DMS153 treated with DMSO at 0.1 percent for 48 hours (cell line): Measurements from ENCODE around the gene RGL4.
"Not testable (repeated sequence)": the region's sequence is repeated elsewhere in the genome, so short reads cannot be mapped to it uniquely, and the experiment has no call there.

ENCODE experiments used
- DNase-seq: peaks from one replicate; lab custom pipeline; 2025; ENCODE audit not compliant: unreplicated experiment; lab: John Stamatoyannopoulos, UW

RGL4 gene

DNA sequence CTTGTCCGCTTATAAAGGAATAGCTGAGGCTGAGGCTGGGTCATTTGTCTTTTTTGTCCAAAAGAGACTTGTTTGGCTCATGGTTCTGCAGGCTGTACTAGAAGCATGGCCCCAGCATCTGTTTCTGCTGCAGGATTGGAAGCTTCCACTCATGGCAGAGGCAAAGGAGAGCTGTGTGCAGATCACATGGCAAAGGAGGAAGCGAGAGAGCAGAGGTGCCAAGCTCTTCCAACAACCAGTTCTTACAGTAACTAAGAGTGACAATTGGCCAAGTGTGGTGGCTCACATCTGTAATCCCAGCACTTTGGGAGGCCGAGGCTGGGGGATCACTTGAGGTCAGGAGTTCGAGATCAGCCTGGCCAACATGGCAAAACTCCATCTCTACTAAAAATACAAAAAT, 37.3 kb downstream of the RGL4 start:
- DNase-seq = not testable (repeated sequence)

DNA sequence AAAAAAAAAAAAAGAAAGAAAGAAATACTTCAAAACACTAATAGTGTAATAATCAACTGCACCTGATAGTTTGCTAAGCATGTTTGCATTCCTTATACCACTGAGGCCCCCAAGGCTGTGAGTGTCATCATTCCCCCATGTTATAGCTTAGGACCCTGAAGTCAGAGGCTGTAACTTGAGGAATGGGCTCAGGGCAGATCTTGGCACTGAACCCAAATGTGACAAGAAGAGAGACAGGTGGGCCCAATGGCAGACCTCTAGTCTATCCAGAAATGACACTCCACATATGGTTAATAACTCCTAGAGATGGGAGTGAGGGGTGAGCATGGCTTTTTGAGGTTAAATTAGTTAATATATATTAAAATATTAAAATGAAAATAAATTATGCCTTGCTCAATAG, 46.9 kb downstream of the RGL4 start:
- no peak for DNase-seq

DNA sequence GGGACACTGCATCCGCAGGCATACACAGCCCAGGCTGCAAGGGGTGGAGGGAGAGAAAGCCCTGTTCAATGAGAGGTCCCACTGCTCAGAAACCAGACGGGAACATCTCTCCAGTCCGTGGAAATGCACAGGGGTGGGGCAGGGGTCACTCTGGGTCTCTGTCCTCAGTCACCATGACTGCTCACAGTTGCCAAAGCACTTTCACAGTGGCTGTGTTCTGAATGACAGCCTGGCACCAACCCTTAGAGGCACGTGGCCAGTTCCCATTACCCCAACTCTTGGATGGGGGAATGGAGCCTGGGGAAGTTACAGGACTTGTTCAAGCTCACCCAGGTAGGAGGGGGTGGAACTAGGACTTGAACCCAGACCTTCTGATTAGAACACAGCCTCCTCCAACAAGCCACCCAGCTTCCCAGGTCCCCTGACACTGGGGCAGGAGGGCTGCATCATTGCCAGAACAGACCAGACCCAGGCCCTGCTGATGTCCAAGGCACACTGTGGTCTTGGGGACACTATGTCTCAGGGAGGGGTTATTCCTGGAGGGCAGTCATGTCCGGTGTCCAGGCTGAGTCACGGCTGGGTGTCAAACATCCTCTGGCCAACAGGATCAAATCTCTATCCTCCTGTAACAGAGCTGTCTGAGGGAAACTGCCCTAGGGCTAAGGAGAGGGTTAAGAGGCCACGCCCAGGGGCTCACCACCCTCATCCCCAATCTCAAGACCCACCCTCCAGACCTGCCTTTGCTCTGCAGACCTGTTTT, 51.9 kb downstream of the RGL4 start:
- no peak for DNase-seq

DNA sequence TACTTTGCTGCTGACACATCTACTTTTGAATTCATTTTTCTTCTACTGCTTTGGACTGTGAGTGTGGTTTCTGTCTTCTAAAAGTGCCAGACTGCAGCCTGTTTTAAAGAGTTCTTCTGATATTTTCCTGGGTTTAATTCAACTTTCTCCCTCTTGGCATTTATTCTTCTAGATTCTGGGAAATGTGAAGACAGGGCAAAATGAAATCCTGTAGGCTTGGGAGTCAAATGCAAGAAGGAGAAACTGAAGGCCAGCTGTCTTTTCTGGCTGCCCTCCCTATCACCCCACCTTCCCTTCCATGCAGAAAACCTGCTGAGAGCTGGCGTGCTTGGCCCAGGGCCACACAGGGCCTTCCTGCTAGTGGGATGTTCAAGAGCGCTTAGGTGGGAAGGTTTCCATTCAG, 52.5 kb downstream of the RGL4 start:
- DNase-seq = no peak

DNA sequence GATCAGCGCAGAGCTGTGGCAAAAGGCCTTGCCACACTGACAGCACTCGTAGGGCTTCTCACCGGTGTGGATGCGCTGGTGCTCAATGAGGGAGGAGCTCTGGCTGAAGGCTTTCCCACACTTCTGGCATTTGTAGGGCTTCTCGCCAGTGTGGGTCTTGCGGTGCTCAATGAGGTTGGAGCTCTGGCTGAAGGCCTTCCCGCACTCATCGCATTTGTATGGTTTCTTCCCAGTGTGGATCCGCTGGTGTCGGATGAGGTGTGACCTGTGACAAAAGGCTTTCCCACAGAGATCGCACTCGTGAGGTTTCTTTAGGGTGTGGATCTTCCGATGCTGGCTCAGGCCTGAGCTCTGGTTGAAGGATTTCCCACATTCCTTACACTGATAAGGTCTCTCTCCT, 53.2 kb downstream of the RGL4 start:
- no peak for DNase-seq

DNA sequence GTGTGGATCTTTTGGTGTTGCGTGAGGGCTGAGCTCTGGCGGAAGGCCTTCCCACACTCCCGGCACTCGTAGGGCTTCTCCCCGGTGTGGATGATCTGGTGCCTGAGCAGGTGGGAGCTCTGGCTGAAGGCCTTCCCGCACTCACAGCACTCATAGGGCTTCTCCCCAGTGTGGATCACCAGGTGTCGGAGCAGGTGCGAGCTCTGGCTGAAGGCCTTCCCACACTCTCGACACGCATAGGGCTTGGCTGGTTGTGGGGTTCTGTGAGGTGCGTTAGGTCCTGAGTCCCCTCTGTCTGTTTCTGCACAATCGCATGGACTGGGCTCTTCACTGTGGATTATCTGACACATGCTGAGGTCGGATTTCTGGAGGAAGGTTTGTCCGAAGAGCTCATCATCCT, 53.7 kb downstream of the RGL4 start:
- no peak for DNase-seq

DNA sequence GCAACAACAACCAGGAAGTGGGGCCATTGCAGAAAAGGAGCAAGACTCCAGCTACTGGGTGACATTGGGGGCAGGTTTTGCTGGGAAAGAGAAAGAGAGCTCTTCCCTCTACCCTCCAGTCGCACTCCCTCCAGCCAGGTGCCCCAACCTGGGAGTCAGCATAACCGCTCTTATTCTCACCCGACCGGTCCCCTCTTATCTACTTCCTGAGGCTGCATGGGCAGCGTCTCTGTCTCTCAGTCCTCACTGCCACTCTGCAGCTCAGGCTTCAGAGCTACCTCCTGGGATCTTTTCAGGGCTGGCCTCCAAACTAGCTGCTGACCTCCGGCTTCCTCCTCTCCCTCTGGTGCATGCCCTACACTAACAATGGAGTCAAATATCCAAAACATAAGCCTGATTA, 55.0 kb downstream of the RGL4 start:
- no peak for DNase-seq
